HK-2 (cell line): ENCODE data around the gene RNASEH1.
"Not testable (repeated sequence)": the region's sequence is repeated elsewhere in the genome, so short reads cannot be mapped to it uniquely, and the experiment has no call there.

ENCODE experiments used
- DNase-seq: peaks from one replicate; pipeline ENCODE4 v3.0.0-alpha.2; 2018; ENCODE audit not compliant: unreplicated experiment

RNASEH1 gene

DNA sequence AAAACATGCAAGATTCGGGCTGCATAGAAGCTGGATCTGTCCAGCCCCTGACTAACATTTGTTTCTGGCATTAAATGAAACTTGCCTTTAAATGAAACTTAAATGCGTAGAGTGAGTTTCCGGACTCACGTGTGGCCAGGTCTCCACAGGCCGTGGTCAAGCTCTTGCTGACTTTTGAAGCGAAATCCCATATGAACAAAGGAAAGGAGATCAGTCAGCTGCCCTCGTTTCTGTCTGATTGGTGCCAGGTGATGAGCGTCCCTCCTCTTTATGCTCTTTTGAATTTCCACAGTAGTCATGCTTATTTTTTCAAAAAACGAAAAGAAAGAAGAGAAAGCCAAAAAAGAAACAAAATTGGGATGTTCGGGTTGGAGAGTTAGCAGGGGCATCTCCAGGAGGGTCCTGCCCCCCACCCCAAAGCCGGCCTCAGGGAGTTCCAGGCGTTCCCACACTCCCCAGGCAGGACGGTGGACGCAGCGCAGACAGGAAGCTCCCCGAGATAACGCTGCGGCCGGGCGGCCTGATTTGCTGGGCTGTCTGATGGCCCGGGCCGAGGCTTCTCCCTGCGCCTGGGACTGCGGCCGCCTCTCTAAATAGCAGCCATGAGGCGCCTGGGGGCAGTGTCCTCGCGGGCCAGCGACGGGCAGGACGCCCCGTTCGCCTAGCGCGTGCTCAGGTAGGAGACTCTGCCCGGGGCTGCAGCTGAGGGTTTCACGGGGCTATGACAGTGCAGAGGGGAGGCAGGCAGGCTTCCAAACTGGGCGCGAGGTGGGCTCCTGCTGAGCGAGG is 36.6 kb upstream of the RNASEH1 start, which contains the start of gene COLEC11:
TSS of gene COLEC11 (plus strand) at position 620 of the 789 bp plus-strand sequence. CDS start 9,229 bp downstream, outside the sequence.
- DNase-seq, result no peak

DNA sequence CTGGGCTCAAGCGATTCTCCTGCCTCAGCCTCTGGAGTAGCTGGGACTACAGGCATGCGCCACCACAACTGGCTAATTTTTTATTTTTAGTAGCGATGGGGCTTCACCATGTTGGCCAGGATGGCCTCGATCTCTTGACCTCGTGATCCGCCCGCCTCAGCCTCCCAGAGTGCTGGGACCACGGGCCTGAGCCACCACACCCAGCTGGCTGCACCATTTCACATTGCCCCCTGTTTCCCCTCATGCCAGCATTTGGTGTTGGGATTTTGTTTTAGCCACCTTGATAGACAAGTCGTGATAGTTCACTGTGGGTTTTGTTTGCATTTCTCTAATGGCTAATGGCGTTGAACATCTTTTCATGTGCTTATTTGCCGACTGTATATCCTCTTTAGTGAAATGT is 31.0 kb upstream of the RNASEH1 start:
- no peak for DNase-seq

DNA sequence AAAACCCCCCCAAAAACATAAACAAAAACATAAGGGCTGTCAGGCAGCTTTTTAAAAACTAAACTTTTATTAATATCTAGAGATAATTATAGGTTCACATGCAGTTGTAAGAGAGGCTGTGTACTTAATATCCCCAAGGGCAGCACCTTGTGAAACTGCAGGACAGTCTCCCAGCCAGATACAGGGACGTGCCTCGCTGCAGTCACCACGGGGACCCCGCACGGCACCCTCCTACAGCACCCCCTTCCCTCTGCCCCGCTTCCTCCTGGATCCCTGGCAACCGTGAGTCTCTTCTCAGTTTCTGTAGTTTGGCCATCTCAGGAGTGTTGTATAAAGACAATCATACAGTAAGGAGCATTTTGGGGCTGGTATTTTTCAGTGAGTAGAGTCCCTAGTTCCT is 30.0 kb upstream of the RNASEH1 start:
- no peak for DNase-seq

DNA sequence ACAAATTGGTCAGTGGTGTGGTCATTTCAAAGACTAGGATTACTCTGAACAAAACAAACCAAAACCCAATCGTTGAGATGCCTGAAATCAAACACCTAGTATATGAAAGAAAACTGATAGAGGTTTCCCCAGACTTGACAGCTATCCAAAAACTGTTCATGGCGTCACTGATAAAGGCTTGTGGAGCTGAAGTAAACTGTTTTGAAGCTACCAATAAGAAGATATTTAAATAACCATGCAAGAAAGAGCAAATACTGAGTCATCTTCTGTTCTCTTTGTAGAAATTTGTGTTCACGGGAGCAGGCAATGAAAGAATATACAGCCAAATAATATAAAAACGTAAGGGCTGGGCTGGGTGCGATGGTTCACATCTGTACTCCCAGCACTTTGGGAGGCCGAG is 29.3 kb upstream of the RNASEH1 start:
- no peak for DNase-seq

DNA sequence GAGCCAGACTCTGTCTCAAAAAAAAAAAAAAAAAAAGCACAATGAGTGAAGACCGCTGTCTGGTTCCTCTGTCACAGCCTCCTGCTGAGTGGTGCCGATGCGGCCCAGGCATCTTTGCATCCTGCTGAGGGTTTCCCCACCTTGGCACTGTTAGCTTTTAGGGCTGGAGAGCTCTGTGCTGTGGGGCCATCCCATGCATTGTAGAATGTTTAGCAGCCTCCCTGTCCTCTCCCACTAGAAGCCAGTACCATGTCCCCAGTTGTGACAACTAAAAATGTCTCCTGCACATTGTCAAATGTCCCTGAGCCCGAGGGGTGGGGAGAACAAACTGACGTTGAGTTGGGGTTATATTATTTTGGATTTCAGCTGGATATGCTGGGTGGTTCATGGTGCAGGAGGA is 28.9 kb upstream of the RNASEH1 start:
- no peak for DNase-seq

DNA sequence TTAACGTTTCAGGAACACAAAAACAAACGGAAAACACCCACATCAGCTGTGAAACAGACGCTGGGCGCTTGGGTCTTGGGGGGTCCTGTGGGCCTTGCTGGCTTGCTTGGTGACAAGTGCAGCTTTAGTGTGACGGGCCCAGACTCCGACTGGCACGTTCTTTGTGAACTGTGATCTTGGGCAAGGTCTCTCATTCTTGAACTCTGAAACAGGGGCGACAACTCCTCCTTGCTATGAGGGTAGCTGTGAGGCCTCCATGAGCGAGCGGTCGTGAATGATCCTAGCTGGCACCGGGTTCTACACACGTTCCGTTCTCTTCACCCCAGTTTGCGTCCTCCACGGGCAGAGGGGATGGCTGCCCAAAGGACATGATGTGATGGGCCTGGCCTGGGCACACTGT is 28.1 kb upstream of the RNASEH1 start:
- no peak for DNase-seq

DNA sequence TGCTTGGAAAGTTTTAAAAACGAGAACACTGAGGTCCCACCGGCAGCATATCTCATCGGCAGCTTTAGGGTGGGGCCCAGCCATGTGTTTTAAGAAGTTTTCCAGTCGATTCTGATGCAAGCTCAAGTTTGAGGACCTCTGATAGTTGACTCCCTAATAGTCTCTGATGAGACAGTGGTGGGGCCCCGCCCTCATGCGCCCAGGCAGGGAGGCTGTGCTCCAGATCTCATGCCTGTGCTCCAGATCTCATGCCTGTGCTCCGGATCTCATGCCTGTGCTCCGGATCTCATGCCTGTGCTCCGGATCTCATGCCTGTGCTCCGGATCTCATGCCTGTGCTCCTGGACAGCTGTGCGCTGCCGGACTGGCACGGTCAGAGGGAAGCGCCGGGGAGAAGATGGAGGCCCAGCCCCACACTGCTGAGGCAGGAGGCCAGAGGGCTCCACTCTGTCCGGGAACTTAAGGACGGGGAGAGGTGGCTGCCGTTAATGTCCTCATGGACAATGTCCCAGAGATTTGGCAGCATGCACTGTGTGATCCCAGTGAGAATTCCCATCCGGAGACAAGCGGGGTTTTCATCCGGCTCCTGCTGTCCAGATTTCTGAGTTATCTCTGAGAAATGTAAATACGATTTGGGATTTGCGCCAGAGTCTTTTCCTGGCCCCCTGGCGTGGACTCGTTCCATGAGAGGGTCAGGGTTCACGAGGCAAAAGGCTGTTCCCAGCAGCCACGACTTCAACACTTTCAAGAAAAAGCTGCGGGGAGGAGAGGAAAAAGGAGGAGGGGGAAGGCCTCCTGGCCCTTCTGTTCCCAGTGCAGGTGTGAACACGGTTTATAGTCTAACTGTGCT is 27.4 kb upstream of the RNASEH1 start:
- DNase-seq, result no peak

DNA sequence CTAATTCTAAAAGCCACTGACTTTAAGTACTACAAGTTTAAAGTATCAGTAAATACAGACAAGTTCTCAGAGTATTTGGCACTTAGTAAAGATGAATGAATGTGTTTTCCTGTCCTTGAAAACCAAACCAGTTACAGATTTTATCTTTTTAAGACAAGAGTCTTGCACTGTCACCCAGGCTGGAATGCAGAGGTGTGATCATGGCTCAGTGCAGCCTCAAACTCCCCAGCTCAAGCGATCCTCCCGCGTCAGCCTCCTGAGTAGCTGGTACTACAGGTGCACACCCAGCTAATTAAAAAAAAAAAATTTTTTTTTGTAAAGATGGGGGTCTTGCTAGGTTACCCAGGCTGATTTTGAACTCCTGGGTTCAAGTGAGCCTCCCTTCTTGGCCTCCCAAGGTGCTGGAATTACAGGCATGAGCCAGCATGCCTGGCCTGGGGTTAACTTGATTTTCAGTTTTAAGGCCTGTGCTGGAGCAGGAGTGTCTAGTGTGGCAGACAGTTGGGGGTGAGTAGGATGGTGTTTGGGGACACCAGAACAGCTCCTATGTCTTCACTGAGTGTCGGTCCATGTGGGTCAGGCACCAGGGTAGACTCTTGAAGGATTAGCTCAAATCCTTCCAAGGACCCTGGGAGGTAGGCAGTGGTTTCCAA is 26.6 kb upstream of the RNASEH1 start:
- no peak for DNase-seq

DNA sequence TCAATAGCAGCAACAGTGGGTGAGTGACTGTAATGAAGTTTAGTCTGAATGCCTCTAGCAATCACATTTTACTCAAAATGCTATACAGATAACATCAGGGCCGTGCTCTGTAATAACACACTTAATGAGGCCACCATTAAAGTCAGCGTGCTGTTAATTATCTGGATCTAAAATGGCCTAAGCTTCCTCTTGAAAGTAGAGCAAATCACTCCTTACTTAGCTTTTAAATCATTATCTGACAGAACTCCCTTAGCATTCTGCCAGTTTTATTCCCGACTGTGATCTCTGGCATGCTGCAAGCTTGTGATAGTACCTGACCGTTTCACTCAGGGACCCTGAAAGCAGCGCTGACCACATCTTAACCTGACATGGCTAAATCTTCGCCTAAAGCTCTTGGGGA is 25.9 kb upstream of the RNASEH1 start:
- no peak for DNase-seq

DNA sequence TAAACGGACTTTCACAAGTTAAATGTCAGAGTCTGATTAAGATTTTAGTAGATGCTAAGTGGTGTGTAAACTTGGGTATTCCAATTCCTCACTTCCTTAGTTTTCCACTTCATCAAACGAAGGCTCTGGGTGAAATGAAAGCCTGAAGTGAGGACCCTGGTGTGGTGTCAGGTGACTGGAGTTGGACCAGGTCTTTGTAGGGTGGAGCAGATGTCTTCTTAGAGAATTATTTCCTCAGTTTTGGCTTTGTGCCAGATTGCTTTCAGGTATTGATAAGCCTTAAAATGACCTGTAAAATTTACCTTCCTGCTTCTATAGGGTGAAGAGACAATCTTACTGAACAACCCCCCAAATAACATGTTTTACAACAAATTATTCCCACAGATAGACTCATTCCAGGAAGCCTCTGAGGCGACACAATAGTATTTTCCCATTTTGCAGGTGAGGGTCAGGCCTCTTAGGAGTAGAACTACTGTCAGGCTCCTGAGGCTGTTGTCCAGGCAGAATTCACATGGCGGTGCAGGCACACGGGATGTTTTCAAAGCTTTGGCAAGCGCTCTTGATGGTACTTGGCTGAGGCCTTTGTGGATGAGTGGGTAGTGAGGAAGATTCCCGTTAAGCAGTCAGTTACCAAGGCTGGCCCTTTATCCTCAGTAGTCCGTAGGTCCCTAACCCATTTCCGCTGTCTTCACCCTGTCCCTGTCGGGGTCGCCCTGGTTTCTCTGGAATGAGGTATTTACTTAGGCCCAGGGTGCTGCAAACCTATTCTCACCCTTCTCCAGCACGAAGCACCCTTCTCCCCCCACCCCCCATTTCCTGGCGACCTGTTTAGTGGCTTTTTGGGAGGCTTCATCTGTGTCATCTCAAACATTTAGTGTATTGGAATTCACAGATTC is 23.5 kb upstream of the RNASEH1 start:
- peak; percentile 21 for DNase-seq

DNA sequence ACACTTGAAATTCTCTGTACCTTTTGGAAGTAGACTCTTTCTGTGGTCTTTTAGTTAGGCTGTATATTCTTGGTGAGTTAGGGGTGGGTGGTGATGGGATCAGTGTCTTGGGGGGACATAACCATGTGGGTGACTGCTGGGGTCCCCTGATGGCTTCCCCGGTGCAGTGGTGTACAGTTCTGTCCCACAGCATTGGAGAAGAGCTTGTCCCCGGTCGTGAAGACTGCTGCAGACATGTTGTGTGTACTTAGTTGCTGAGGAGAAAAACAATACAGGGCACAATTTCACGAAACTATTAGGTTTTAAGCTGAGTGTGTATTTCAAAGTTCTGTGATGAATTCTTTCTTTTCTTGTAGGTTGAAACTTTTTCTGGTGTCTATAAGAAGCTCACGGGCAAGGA is 22.3 kb upstream of the RNASEH1 start:
- DNase-seq, result no peak

DNA sequence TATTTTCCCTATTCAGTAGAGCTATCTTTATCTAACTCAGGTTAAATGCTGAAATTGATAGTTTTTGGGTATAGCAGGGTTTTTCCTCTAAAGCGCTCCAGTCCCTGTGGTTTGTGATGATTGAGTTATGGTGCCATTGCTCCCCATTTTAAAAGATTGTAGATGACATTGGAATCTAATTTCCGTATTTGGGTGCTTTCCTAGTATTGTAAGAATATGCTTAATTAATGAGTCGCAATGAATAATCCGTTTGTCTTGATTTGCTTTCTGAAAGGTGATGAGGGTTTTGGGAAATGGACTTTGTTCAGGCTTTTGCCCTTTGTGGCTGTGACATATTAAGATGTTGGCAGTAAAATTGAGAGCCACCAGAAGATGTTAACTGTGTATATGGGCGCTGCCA is 20.9 kb upstream of the RNASEH1 start:
- DNase-seq, result no peak

DNA sequence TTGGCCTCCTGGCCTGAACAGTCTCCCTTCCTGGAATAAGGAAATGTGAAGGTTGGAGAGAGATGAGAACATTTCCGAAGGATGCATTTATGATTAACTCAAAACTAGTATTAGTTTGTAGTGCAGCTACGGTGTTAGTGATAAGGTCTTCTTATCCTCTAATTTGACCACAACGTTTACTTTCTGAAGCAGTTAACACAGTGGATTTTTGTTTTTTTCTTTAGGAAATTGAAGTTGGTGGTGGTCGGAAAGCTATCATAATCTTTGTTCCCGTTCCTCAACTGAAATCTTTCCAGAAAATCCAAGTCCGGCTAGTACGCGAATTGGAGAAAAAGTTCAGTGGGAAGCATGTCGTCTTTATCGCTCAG is 18.1 kb upstream of the RNASEH1 start:
- not testable (repeated sequence) for DNase-seq

DNA sequence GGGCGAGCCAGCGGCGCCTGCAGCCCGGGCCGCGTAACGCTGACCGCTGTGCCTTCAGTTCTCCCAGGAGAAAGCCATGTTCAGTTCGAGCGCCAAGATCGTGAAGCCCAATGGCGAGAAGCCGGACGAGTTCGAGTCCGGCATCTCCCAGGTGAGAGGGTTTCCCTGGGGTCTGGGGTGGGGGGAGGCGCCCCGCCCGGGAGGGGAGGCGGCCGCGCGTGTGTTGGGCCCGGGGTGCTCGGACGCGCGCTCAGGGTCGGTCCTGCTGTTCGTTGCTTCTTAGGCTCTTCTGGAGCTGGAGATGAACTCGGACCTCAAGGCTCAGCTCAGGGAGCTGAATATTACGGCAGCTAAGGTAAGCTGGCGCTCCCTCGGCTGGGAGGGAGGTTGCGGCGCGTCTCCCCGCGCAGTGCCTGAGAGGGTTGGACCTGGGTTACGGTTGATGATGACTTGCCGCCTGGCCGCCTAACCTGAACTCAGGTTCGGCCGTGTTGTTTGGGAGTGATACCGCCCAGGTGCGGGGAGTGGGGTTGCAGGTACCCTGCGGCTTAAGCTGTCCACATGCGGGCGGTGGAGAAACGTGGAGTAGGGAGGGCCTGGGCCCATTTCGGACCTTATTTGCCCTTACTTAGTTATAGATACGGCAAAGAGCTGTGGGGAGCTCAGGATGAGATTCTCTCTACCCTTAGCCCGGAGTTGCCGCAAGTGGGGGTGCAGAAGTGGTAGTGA is 17.6 kb upstream of the RNASEH1 start:
- peak; percentile 27 for DNase-seq

DNA sequence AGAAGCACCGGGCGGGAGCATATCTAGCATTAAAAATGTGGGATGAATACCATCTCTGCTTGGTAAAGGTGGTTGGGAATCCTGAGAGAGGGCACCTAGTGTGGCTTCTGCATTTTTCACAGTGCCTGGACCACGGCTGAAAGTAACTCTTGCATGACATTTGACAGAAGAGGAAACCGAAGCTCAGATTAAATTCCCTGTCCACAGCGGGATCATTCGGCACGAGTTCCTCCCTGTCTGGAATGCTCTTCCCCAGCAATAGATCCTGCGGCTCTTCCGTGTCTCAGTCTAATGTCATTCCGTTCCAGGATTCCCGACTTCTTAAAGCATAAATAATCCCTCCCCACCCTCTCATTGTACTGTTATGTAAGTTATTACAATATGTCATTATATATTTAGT is 16.0 kb upstream of the RNASEH1 start:
- no peak for DNase-seq

DNA sequence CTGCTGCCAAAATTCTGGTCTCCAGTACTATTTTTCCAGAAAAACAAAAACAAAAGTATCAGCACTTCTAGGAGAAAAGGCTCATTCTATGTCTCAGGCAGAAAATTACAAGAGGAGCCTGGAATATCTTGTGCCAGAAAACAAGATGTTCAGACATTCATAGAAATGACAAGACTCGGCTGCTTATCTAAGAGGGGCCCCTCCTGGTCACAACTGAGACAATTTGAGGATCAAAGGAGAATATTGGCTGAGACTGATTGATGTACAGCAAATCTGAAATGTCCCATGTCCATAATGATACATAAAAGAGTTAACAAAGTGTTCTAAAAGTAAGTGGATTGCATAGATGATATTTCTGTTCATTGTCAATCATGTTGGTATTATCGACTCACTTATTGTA is 14.5 kb upstream of the RNASEH1 start:
- no peak for DNase-seq

DNA sequence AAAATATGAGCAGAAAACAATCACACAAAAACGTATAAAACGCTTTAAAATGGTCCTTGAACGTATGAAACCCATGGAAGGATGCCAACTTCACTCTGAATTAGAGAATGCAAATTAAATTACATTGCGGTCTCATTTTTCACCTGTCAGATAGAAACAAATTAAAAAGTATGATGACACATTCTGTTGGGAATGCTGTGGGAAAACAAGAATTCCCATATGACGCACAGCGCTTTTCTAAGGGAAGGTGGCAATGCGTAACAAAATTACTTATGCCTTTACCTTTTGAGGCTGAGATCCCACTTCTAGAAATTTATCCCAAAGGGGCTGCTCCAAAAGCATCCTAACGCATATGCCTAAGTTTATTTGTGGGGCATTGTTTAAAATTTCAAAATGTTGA is 13.2 kb upstream of the RNASEH1 start:
- DNase-seq, result no peak

DNA sequence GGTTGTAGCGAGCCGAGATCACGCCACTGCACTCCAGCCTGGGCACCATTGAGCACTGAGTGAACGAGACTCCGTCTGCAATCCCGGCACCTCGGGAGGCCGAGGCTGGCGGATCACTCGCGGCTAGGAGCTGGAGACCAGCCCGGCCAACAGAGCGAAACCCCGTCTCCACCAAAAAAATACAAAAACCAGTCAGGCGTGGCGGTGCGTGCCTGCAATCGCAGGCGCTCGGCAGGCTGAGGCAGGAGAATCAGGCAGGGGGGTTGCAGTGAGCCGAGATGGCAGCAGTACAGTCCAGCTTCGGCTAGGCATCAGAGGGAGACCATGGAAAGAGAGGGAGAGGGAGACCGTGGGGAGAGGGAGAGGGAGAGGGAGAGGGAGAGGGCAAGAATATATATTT is 11.5 kb upstream of the RNASEH1 start:
- not testable (repeated sequence) for DNase-seq

DNA sequence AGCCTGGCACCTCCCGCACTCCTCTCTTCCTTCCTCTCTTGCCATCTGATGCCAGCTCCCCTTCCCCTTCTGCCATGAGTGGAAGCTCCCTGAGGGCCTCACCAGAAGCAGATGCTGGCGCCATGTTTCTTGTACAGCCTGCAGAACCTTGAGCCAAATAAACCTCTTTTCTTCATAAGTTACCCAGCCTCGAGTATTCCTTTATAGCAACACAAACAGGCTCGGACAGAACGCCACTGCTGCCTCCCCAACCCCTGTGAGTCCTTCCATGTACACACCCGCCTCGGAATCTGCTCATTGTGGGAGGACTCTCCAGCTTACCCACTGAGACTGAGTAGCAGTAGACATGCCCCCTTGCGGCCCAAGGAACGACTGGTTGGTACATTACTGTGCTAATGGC is 8.7 kb upstream of the RNASEH1 start:
- DNase-seq, result no peak

DNA sequence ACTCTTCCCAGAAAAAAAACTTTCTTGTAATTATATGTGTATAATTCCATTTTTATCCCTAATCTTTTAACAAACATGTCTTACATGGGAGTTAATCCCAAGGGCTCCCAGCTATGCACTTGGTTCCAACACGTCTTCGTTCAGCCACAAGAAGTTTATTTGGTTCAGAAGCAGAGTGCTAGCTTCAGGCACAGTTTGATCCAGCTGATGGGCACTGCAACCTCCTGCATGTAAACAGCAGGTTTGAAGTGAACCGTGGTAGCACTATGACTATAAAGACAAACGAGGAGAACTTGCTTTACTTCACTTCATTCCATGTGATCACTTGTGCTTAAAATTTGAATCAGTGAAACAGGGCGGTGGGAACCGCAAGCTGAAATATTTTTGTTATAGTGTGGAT is 7.0 kb upstream of the RNASEH1 start:
- DNase-seq, result no peak

DNA sequence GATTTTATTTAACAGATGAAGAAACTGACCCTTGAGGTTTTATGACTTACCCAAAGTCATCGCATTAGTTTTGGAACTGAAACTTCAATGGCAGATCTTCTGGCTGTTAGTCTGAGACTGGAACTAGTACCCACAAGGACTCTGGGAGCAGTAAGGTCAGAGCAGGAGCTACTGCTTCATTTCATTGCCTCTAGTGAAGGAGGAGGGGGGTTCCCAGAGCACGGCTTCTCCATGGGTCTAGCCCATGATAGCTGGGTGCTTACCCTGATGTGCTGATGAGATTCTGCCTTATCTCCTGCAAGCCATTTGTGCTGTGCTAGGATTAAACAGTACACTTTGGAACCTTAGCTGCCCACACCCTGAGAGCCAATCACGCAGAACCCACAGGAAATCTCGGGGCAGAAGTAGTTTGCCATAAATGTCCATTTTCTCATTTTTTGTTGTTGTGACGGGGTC is 5.4 kb upstream of the RNASEH1 start:
- DNase-seq, result no peak
